ENCODE measurements around the gene LGALS4. TPM values are rescaled to one million over a fixed set of nuclear protein-coding genes. Genes with fewer than 3 reads are reported as not detected.

LGALS4 gene
- total and polyA plus RNA-seq, 9 of the 15 experiments (the other 6 are each of a cell fraction or from before 2014, with no cell fraction given), result 0.08 to 1.1 (median 0.30) TPM; not detected in 3

GRCh38 chr19:38793671-38794070 lies 19.1 kb downstream of the LGALS4 start (continued):
- TF ChIP-seq ATF2 (CRISPR knock-in tag; IDR thresholded peaks at IDR 0.05), result no peak
- TF ChIP-seq KAT7 (CRISPR knock-in tag; IDR thresholded peaks at IDR 0.05; ENCODE audit: borderline replicate concordance), result no peak

DNA sequence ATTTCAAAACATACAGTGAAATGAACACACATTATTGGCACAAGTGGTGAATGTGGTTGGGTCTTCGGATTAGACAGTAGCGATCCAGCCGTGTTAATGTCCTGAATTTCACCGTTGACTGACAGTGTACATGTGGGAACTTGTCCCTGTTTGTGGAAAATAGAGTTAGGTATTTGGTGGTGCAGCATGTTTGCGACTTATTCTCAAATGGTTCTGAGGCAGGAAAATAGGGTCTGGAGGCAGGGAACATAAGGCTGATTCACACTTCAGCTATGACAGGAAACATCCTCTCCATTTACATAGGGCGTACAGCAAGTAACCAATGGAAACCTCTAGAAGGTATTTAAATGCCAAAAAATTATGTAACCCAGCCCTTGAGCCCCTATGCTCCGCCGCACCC lies 19.6 kb downstream of the LGALS4 start:
- TF ChIP-seq, protein P1, sequence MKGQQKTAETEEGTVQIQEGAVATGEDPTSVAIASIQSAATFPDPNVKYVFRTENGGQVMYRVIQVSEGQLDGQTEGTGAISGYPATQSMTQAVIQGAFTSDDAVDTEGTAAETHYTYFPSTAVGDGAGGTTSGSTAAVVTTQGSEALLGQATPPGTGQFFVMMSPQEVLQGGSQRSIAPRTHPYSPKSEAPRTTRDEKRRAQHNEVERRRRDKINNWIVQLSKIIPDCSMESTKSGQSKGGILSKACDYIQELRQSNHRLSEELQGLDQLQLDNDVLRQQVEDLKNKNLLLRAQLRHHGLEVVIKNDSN (CRISPR knock-in tag; IDR thresholded peaks at IDR 0.05), result no peak
- no peak for TF ChIP-seq BRF2 (IDR thresholded peaks at IDR 0.05; ENCODE audit: borderline replicate concordance, insufficient read depth, insufficient read length)
- peak; percentile 38; the same call in 1 of the 2 replicates for TF ChIP-seq RFX1 (IDR thresholded peaks at IDR 0.05)
- TF ChIP-seq YY1 (IDR thresholded peaks at IDR 0.05; ENCODE audit: borderline replicate concordance in 1 of 3, control insufficient read depth in 1 of 3, extremely low read depth in 1 of 3, insufficient read depth in 3 of 3, insufficient read length in 1 of 3, insufficient replicate concordance in 2 of 3, low read depth in 1 of 3, low read length in 2 of 3), result no peak
- TF ChIP-seq, protein P2, sequence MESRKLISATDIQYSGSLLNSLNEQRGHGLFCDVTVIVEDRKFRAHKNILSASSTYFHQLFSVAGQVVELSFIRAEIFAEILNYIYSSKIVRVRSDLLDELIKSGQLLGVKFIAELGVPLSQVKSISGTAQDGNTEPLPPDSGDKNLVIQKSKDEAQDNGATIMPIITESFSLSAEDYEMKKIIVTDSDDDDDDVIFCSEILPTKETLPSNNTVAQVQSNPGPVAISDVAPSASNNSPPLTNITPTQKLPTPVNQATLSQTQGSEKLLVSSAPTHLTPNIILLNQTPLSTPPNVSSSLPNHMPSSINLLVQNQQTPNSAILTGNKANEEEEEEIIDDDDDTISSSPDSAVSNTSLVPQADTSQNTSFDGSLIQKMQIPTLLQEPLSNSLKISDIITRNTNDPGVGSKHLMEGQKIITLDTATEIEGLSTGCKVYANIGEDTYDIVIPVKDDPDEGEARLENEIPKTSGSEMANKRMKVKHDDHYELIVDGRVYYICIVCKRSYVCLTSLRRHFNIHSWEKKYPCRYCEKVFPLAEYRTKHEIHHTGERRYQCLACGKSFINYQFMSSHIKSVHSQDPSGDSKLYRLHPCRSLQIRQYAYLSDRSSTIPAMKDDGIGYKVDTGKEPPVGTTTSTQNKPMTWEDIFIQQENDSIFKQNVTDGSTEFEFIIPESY (CRISPR knock-in tag; IDR thresholded peaks at IDR 0.05), result no peak
- TF ChIP-seq ETV6 (IDR thresholded peaks at IDR 0.05; ENCODE audit: borderline replicate concordance in 1 of 2, low read depth in 2 of 2, low read length in 1 of 2), result no peak
- no peak for TF ChIP-seq ETV6 (CRISPR knock-in tag; IDR thresholded peaks at IDR 0.05; ENCODE audit: borderline replicate concordance)
- no peak for TF ChIP-seq ZBTB8A (IDR thresholded peaks at IDR 0.05; ENCODE audit: partially characterized antibody)
- TF ChIP-seq PREB (CRISPR knock-in tag; IDR thresholded peaks at IDR 0.05), result no peak
- no peak for TF ChIP-seq ETV5 (CRISPR knock-in tag; IDR thresholded peaks at IDR 0.05; ENCODE audit: low read depth)
- Histone ChIP-seq H3K27me3 (ENCODE audit: control insufficient read depth in 2 of 2, insufficient read depth in 2 of 2, low read length in 2 of 2) (no peaks in the 10 kb centered on the region), H3K79me2 (ENCODE audit: control insufficient read depth, insufficient read depth, low read length) (no peaks in the 10 kb centered on the region), H3K36me3 (ENCODE audit: control insufficient read depth, insufficient read depth, low read length) (no peaks in the 10 kb centered on the region), H3K9me3 (replicated peaks; ENCODE audit: control insufficient read depth, insufficient read depth, low read depth, low read length) (no peaks in the 10 kb centered on the region), H3K4me1 (replicated peaks in 1 of 2; ENCODE audit: control insufficient read depth in 2 of 2, insufficient read depth in 2 of 2, low read length in 2 of 2) (peaks cover 0 to 8% of the 10 kb centered on the region in 2 experiments; a peak in 2 of 5 replicates), H3K4me3 (no peak overlapping the region), H4K20me1 (replicated peaks; ENCODE audit: control insufficient read depth, insufficient read depth, low read length) (no peaks in the 10 kb centered on the region), H3K9me1 (ENCODE audit: control insufficient read depth, insufficient read depth, low read length) (no peaks in the 10 kb centered on the region), H2AFZ (ENCODE audit: low read depth, low read length) (no peak overlapping the region), H3K4me2 (ENCODE audit: insufficient read depth, low read length) (no peak overlapping the region), H3K9ac (ENCODE audit: insufficient read depth in 1 of 2, low read depth in 2 of 2, low read length in 2 of 2) (no peak overlapping the region), H3K27ac (ENCODE audit: extremely low read depth, low read depth, low read length) (no peak overlapping the region)
- intact Hi-C loops (cut with micrococcal nuclease), result no loop called here
- ATAC-seq, result no peak
- ChIA-PET POLR2A (interaction anchor here (0.7 to 1.8 kb wide), 2 partner anchors 14 to 19 kb away, joined by 3 to 9 read pairs; partner anchors contain the start of gene LGALS7), CTCF (ENCODE audit: low intra/inter-chr PET ratio) (no interaction called here)
- 53% methylated on average over 8 of the region's 8 CpGs for WGBS (ENCODE audit: insufficient coverage, low coverage, missing lambda C conversion rate)
- in situ Hi-C loops (cut with MboI), result no loop called here
- BruUV-seq (replicated peaks), result no TSS peak
- no peak for DNase-seq (ENCODE audit: extremely low read depth in 1 of 4, low spot score in 3 of 4)
- FAIRE-seq, result no peak
